ENCODE data around the gene MCC. TPM values are rescaled to one million over a fixed set of nuclear protein-coding genes. Genes with fewer than 3 reads are reported as not detected.

Gene MCC
- polyA plus RNA-seq, 1 donor (not counting 4 experiments of a cell fraction or from before 2014, with no cell fraction given) = 24.6 TPM

- Histone ChIP-seq H3K4me2 (ENCODE audit: control insufficient read depth, extremely low read depth, insufficient read depth, low read depth, low read length) (no peak overlapping the region), H3K9ac (ENCODE audit: control insufficient read depth, extremely low read depth, insufficient read depth, low read length) (no peak overlapping the region), H2AFZ (ENCODE audit: control insufficient read depth, low read length) (no peak overlapping the region), H3K4me1 (ENCODE audit: control insufficient read depth, extremely low read depth, insufficient read depth, low read length) (peaks cover 4% of the 10 kb centered on the region), H3K79me2 (ENCODE audit: control insufficient read depth, insufficient read depth, low read length) (no peaks in the 10 kb centered on the region), H3K9me3 (ENCODE audit: control insufficient read depth, low read depth, low read length) (no peaks in the 10 kb centered on the region), H3K4me3 (ENCODE audit: control insufficient read depth in 2 of 3, extremely low read depth in 1 of 3, insufficient read depth in 2 of 3, low read depth in 1 of 3, low read length in 3 of 3) (no peak overlapping the region), H4K20me1 (ENCODE audit: control insufficient read depth, extremely low read depth, insufficient read depth, low read length) (no peaks in the 10 kb centered on the region), H3K9me1 (ENCODE audit: control insufficient read depth, extremely low read depth, insufficient read depth, low read length) (no peaks in the 10 kb centered on the region), H3K36me3 (ENCODE audit: control insufficient read depth in 2 of 2, extremely low read depth in 1 of 2, insufficient read depth in 2 of 2, low read length in 2 of 2) (peaks cover 13 to 14% of the 10 kb centered on the region in 2 experiments), H3K27ac (ENCODE audit: control insufficient read depth, insufficient read depth, low read length) (no peak overlapping the region), H3K27me3 (ENCODE audit: control insufficient read depth, extremely low read depth, insufficient read depth, low read length) (no peaks in the 10 kb centered on the region)
- FAIRE-seq (no peak), DNase-seq (ENCODE audit: low read depth, low spot score) (no peak)
- dilution Hi-C loops (cut with MboI; ENCODE audit: extremely low pct_ligation_motif_present, low sequenced_read_pairs) = no loop called here
- TF ChIP-seq CTCF (optimal IDR thresholded peaks at IDR 0.05 in 1 of 3, IDR thresholded peaks at IDR 0.05 in 1 of 3, conservative IDR thresholded peaks at IDR 0.05 in 1 of 3; ENCODE audit: extremely low read depth in 1 of 3, insufficient read depth in 2 of 3, low read length in 3 of 3) (no peak), EZH2 (IDR thresholded peaks at IDR 0.05; ENCODE audit: low read length) (no peak)
Measured at GRCh38 chr5:113031104-113031503, 457.1 kb downstream of the MCC start.

GRCh38 chr5:113029614-113030013, 458.6 kb downstream of the MCC start:
- FAIRE-seq = no peak
- Histone ChIP-seq H3K79me2 (ENCODE audit: control insufficient read depth, insufficient read depth, low read length) (no peaks in the 10 kb centered on the region), H3K36me3 (ENCODE audit: control insufficient read depth in 2 of 2, extremely low read depth in 1 of 2, insufficient read depth in 2 of 2, low read length in 2 of 2) (peaks cover 8 to 19% of the 10 kb centered on the region in 2 experiments), H3K4me3 (ENCODE audit: control insufficient read depth in 2 of 3, extremely low read depth in 1 of 3, insufficient read depth in 2 of 3, low read depth in 1 of 3, low read length in 3 of 3) (no peak overlapping the region), H3K4me1 (ENCODE audit: control insufficient read depth, extremely low read depth, insufficient read depth, low read length) (peaks cover 3% of the 10 kb centered on the region), H2AFZ (ENCODE audit: control insufficient read depth, low read length) (no peak overlapping the region), H3K9me1 (ENCODE audit: control insufficient read depth, extremely low read depth, insufficient read depth, low read length) (no peaks in the 10 kb centered on the region), H3K9ac (ENCODE audit: control insufficient read depth, extremely low read depth, insufficient read depth, low read length) (no peak overlapping the region), H3K27ac (ENCODE audit: control insufficient read depth, insufficient read depth, low read length) (no peak overlapping the region), H3K27me3 (ENCODE audit: control insufficient read depth, extremely low read depth, insufficient read depth, low read length) (no peaks in the 10 kb centered on the region), H3K9me3 (ENCODE audit: control insufficient read depth, low read depth, low read length) (no peaks in the 10 kb centered on the region), H4K20me1 (ENCODE audit: control insufficient read depth, extremely low read depth, insufficient read depth, low read length) (no peaks in the 10 kb centered on the region), H3K4me2 (ENCODE audit: control insufficient read depth, extremely low read depth, insufficient read depth, low read depth, low read length) (no peak overlapping the region)
- dilution Hi-C loops (cut with MboI; ENCODE audit: extremely low pct_ligation_motif_present, low sequenced_read_pairs) = no loop called here
- DNase-seq (ENCODE audit: low read depth, low spot score) = no peak
- no peak for TF ChIP-seq CTCF (optimal IDR thresholded peaks at IDR 0.05 in 1 of 3, IDR thresholded peaks at IDR 0.05 in 1 of 3, conservative IDR thresholded peaks at IDR 0.05 in 1 of 3; ENCODE audit: extremely low read depth in 1 of 3, insufficient read depth in 2 of 3, low read length in 3 of 3)
- TF ChIP-seq EZH2 (IDR thresholded peaks at IDR 0.05; ENCODE audit: low read length) = no peak
